HUES48 (cell line): ENCODE data around the gene UGT1A10.
"Not testable (repeated sequence)": the region's sequence is repeated elsewhere in the genome, so short reads cannot be mapped to it uniquely, and the experiment has no call there.

ENCODE experiments used
- H3K27ac ChIP-seq: one replicate; pipeline ENCODE4 v1.7.0; 2013; ENCODE audit warnings: low read depth, low read length, inconsistent platforms
- H3K27me3 ChIP-seq: 2 replicates; pipeline ENCODE4 v1.6.1; 2013; ENCODE audit warnings: mild to moderate bottlenecking, low read length; ENCODE audit not compliant: control insufficient read depth, insufficient read depth
- H3K36me3 ChIP-seq: 2 replicates; pipeline ENCODE4 v1.6.1; 2013; ENCODE audit warnings: low read length; ENCODE audit not compliant: control insufficient read depth, insufficient read depth
- H3K4me1 ChIP-seq: 2 replicates; pipeline ENCODE4 v1.6.1; 2013; ENCODE audit warnings: mild to moderate bottlenecking, low read length; ENCODE audit not compliant: control insufficient read depth, insufficient read depth
- H3K4me3 ChIP-seq: 2 replicates; pipeline ENCODE4 v1.5.1; 2013; ENCODE audit warnings: mild to moderate bottlenecking, low read depth, low read length
- H3K9ac ChIP-seq: 2 replicates; pipeline ENCODE4 v1.6.1; 2013; ENCODE audit warnings: mild to moderate bottlenecking, low read depth, low read length, moderate library complexity
- H3K9me3 ChIP-seq: 2 replicates; pipeline ENCODE4 v1.6.1; 2013; ENCODE audit warnings: low read length; ENCODE audit not compliant: control insufficient read depth, insufficient read depth

The UGT1A10 gene

DNA sequence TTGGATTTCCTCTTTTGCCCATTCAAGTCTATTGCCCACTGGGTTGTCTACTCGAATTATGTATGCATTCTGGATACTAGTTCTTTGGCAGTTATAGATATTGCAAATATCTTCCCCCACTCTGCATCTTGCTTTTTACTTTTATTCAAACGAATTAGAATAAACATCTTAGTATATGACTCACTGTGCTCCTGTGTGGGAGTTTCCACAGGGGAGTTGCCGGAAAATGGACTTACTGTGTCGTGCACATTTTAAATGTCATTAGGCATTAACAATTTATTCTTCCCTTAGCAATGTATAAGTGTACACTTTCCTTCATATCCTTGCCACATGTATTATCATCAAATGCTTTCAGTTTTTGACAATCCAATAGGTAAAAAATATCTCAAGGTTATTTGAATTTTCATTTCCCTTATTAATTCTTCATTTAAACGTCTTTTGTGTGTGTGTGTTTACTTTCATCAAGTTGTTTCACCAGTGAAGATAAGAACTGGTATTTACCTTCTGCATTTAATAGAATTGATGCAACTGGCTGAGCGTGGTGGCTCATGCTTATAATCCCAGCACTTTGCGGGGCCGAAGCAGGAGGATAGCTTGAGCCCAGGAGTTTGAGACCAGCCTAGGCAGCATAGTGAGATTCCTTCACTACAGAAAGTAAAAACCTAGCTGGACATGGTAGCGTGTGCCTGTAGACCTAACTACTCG lies 71.8 kb downstream of the UGT1A10 start:
- Histone ChIP-seq H3K4me1 (no peaks in the 10 kb centered on the region), H3K36me3 (no peaks in the 10 kb centered on the region), H3K9me3 (no peaks in the 10 kb centered on the region), H3K9ac (no peak overlapping the region), H3K27me3 (no peaks in the 10 kb centered on the region), H3K27ac (no peak overlapping the region), H3K4me3 (no peak overlapping the region)

DNA sequence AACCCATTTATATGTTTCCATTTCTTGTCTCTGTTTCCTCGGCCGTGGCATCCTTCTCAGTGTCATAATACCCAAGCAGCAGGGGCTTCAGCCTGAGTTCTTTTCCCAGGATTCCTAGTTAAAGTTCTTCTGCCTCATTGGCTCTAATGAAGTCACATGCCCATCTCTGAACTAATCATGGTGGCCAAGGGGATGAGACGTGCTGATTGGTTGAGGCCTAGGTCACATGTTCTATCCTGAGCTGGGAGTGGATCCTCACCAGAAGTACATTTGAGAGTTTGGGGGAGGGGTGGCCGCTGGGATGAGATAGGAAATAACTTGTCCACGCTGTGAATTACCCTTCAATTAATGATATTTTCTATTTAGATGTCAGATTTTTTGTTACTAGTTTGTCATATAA lies 72.7 kb downstream of the UGT1A10 start:
- Histone ChIP-seq H3K9ac (no peak overlapping the region), H3K4me1 (no peaks in the 10 kb centered on the region), H3K27ac (no peak overlapping the region), H3K27me3 (no peaks in the 10 kb centered on the region), H3K4me3 (no peak overlapping the region), H3K36me3 (no peaks in the 10 kb centered on the region), H3K9me3 (no peaks in the 10 kb centered on the region)

DNA sequence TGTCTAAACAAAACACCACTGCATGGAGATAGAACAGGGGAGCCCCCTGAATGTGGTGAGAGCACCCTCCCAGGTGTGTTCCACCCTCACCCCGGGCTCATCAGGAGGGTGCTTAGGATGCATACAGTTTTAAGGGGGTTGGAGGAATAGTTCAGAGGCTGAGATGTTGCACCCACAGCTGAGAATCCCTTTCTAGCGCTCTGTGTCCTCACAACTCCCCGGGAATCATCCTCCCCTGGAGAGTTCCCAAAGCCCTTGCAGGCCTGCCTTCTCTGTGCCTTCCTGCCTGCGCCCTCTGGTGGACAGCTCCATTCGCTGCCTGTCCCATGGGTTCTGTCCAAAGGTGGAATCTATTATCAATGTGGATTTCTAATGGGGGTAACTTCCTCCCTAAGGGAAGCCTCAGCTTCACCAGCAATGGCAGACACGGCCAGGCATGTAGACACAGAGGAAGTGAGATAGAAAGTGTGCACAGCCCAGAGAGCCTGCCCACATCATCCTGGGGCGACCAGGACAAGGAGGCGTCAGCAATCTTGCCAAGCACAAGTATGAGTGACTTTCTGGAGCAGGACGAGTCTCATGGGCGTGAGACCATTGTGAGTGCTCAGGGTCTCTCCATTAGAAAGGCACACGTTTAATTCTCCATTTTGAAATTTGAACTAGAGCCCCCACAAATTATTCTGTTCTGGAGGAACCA lies 75.2 kb downstream of the UGT1A10 start:
- no peak overlapping the region for H3K9ac ChIP-seq
- no peaks in the 10 kb centered on the region for H3K9me3 ChIP-seq
- H3K4me1 ChIP-seq = no peaks in the 10 kb centered on the region
- H3K4me3 ChIP-seq = no peak overlapping the region
- no peaks in the 10 kb centered on the region for H3K36me3 ChIP-seq
- H3K27me3 ChIP-seq = no peaks in the 10 kb centered on the region
- no peak overlapping the region for H3K27ac ChIP-seq

DNA sequence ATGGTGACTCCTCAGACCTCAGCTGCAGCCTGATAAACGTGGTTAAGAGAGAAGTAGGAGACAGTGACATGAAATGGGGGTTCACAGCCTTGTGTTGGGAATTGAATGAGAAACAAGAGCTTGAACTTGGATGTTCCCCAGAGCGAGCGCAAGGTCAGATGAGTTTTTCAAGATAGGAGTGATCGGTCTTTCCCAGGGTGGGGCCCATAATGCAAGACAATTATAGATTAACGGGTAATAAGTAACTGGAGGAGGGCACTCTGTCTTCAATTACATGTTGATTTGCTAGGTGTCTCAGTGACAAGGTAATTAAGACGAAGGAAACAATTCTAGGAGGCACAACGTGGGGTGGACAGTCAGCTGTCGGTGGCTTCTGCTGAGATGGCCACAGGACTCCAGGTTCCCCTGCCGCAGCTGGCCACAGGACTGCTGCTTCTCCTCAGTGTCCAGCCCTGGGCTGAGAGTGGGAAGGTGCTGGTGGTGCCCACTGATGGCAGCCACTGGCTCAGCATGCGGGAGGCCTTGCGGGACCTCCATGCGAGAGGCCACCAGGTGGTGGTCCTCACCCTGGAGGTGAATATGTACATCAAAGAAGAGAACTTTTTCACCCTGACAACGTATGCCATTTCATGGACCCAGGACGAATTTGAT lies 76.5 kb downstream of the UGT1A10 start, which contains the start of gene UGT1A5:
UGT1A5 (plus strand) TSS at position 297 of the 651 bp plus-strand sequence; CDS start at position 382, 85 bp downstream.
- Histone ChIP-seq H3K4me1 (no peaks in the 10 kb centered on the region), H3K9me3 (no peaks in the 10 kb centered on the region), H3K36me3 (no peaks in the 10 kb centered on the region), H3K9ac (no peak within 1 kb of the TSS), H3K27ac (no peak within 1 kb of the TSS), H3K4me3 (no peak within 1 kb of the TSS), H3K27me3 (no peaks in the 10 kb centered on the region)

DNA sequence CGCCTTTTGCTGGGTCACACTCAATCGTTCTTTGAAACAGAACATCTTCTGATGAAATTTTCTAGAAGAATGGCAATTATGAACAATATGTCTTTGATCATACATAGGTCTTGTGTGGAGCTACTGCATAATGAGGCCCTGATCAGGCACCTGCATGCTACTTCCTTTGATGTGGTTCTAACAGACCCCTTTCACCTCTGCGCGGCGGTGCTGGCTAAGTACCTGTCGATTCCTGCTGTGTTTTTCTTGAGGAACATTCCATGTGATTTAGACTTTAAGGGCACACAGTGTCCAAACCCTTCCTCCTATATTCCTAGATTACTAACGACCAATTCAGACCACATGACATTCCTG lies 77.0 kb downstream of the UGT1A10 start:
- no peak overlapping the region for H3K4me3 ChIP-seq
- no peaks in the 10 kb centered on the region for H3K36me3 ChIP-seq
- H3K27ac ChIP-seq = no peak overlapping the region
- H3K9ac ChIP-seq = no peak overlapping the region
- H3K27me3 ChIP-seq = no peaks in the 10 kb centered on the region
- no peaks in the 10 kb centered on the region for H3K9me3 ChIP-seq
- H3K4me1 ChIP-seq = no peaks in the 10 kb centered on the region

DNA sequence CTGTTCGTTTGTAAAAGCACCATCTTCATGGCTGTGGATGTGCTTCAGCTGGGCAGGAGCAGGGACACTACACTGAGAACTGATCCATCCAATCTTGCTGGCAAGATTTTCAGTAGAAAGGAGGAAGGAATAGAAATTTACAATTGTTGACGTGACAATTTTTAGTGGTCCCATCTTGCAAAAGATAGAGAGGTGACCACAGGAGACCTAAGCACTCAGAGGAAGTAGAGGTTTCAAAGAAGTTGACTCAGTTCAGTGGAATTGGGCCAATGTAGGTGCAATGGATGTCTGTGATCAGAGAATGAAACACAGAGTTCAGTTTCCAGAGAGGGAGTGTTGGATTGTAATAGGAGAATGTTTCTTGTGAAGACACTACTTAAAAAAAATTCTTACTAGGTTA lies 77.9 kb downstream of the UGT1A10 start:
- Histone ChIP-seq H3K36me3 (no peaks in the 10 kb centered on the region), H3K27ac (no peak overlapping the region), H3K27me3 (no peaks in the 10 kb centered on the region), H3K9ac (no peak overlapping the region), H3K4me1 (no peaks in the 10 kb centered on the region), H3K9me3 (no peaks in the 10 kb centered on the region), H3K4me3 (no peak overlapping the region)

DNA sequence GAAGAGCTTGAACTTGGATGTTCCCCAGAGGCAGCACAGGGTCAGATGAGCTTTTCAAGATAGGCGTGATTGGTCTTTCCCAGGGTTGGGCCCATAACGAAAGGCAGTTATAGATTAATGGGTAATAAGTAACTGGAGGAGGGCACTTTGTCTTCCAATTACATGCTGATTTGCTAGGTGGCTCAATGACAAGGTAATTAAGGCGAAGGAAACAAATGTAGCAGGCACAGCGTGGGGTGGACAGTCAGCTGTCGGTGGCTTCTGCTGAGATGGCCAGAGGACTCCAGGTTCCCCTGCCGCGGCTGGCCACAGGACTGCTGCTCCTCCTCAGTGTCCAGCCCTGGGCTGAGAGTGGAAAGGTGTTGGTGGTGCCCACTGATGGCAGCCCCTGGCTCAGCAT lies 82.3 kb downstream of the UGT1A10 start, which contains the start of gene UGT1A4:
UGT1A4 (plus strand) TSS at position 185 of the 400 bp plus-strand sequence; CDS start at position 270, 85 bp downstream.
- Histone ChIP-seq H3K27me3 (no peaks in the 10 kb centered on the region), H3K4me3 (no peak within 1 kb of the TSS), H3K9ac (no peak within 1 kb of the TSS), H3K9me3 (peaks cover 3% of the 10 kb centered on the region; the same call in 1 of the 2 replicates), H3K36me3 (no peaks in the 10 kb centered on the region), H3K27ac (no peak within 1 kb of the TSS), H3K4me1 (no peaks in the 10 kb centered on the region)

DNA sequence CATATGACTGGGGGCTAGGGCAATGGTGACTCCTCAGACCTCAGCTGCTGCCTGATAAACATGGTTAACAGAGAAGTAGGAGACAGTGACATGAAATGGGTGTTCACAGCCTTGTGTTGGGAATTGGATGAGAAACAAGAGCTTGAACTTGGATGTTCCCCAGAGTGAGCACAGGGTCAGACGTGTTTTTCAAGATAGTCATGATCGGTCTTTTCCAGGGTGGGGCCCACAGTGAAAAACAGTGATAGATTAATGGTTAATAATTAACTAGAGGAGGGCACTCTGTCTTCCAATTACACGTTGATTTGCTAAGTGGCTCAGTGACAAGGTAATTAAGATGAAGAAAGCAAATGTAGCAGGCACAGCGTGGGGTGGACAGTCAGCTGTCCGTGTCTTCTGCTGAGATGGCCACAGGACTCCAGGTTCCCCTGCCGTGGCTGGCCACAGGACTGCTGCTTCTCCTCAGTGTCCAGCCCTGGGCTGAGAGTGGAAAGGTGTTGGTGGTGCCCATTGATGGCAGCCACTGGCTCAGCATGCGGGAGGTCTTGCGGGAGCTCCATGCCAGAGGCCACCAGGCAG lies 92.6 kb downstream of the UGT1A10 start, which contains the start of gene UGT1A3:
UGT1A3 (plus strand) TSS at position 320 of the 579 bp plus-strand sequence; CDS start at position 405, 85 bp downstream.
- H3K27me3 ChIP-seq = no peaks in the 10 kb centered on the region
- no peaks in the 10 kb centered on the region for H3K4me1 ChIP-seq
- no peaks in the 10 kb centered on the region for H3K36me3 ChIP-seq
- no peak within 1 kb of the TSS for H3K4me3 ChIP-seq
- H3K27ac ChIP-seq = no peak within 1 kb of the TSS
- no peak within 1 kb of the TSS for H3K9ac ChIP-seq
- peaks cover 22% of the 10 kb centered on the region for H3K9me3 ChIP-seq

DNA sequence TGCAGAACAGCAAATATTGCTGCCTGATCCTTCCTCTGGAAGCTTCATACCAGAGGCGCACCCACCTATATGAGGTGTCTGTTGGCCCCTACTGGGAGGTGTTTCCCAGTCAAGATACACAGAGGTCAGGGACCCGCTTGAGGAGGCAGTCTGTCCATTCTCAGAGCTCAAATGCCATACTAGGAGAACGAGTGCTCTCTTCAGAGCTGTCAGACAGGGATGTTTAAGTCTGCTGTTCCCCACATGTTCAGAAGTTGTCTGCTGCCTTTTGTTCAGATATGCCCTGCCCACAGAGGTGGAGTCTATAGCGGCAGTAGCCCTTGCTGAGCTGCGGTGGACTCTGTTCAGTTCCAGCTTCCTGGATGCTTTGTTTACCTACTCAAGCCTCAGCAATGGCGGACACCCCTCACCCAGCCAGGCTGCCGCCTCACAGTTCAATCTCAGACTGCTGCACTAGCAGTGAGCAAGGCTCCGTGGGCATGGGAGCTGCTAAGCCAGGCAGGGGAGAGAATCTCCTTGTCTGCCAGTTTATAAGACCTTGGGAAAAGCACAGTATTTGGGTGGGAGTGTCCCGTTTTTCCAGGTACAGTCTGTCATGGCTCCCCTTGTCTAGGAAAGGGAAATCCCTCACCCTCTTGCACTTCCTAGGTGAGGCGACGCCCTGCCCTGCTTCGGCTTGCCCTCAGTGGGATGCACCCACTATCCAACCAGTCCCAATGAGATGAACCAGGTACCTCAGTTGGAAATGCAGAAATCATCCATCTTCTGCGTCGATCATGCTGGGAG lies 100.8 kb downstream of the UGT1A10 start:
- not testable (repeated sequence) for H3K27me3 ChIP-seq, H3K4me3 ChIP-seq, H3K27ac ChIP-seq, H3K36me3 ChIP-seq, H3K9ac ChIP-seq, H3K4me1 ChIP-seq
- H3K9me3 ChIP-seq = peaks cover 15% of the 10 kb centered on the region

DNA sequence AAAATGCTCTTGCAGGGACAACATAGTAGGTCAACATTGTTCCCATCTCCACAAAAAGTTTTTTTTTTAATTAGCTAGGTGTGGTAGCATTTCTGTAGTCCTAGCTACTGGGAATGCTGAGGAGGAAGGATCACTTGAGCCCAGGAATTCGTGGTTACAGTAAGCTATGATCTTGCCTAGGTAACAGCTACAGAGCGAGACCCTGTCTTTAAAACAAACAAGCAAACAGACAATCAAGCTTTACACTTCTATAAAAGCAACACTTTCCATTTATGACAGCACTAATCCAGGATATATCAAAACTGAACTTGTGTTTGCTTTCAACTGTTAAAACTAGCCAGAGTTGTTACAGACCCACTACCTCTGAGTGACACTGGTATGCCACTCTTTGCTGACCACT lies 104.6 kb downstream of the UGT1A10 start:
- no peak overlapping the region for H3K4me3 ChIP-seq
- peaks cover 26% of the 10 kb centered on the region for H3K9me3 ChIP-seq
- H3K9ac ChIP-seq = no peak overlapping the region
- H3K36me3 ChIP-seq = no peaks in the 10 kb centered on the region
- no peaks in the 10 kb centered on the region for H3K4me1 ChIP-seq
- H3K27me3 ChIP-seq = no peaks in the 10 kb centered on the region
- no peak overlapping the region for H3K27ac ChIP-seq
